ENCODE data around the gene FIS1. TPM values are rescaled to one million over a fixed set of nuclear protein-coding genes. Genes with fewer than 3 reads are reported as not detected.
"Not testable (repeated sequence)": the region's sequence is repeated elsewhere in the genome, so short reads cannot be mapped to it uniquely, and the experiment has no call there.

The FIS1 gene
- total RNA-seq, 1 donor from 2014 or later = 147 TPM

GRCh38 chr7:101258243-101258731, 13.4 kb upstream of the FIS1 start:
- no peaks in the 10 kb centered on the region for H3K4me1 ChIP-seq
- H3K27me3 ChIP-seq = no peaks in the 10 kb centered on the region
- no peak overlapping the region for H3K27ac ChIP-seq
- H3K36me3 ChIP-seq = no peaks in the 10 kb centered on the region
- no peak for TF ChIP-seq CTCF (IDR thresholded peaks at IDR 0.05)
- ATAC-seq = no peak
- H3K9me3 ChIP-seq = no peaks in the 10 kb centered on the region
- no peak overlapping the region for H3K4me3 ChIP-seq
- DNase-seq = no peak
- intact Hi-C loops (cut with DNase I) = no loop called here

- no peak overlapping the region for H3K27ac ChIP-seq
- intact Hi-C loops (cut with DNase I) = no loop called here
- ATAC-seq = no peak
Observed at GRCh38 chr7:101255796-101256195, 10.9 kb upstream of the FIS1 start.

GRCh38 chr7:101253199-101253598, 8.3 kb upstream of the FIS1 start:
- ATAC-seq; H3K36me3 ChIP-seq; H3K9me3 ChIP-seq; DNase-seq; intact Hi-C loops (cut with DNase I); H3K27ac ChIP-seq; H3K27me3 ChIP-seq; H3K4me3 ChIP-seq: not testable (repeated sequence)
- H3K4me1 ChIP-seq = peaks cover 19% of the 10 kb centered on the region

More at GRCh38 chr7:101255796-101256195, 10.9 kb upstream of the FIS1 start:
- no peaks in the 10 kb centered on the region for H3K27me3 ChIP-seq
- peaks cover 8% of the 10 kb centered on the region for H3K4me1 ChIP-seq
- no peaks in the 10 kb centered on the region for H3K36me3 ChIP-seq
- no peak overlapping the region for H3K4me3 ChIP-seq
- no peaks in the 10 kb centered on the region for H3K9me3 ChIP-seq
- no peak for TF ChIP-seq CTCF (IDR thresholded peaks at IDR 0.05)
- no peak for DNase-seq

- peak; percentile 100 for ATAC-seq
- TF ChIP-seq CTCF (IDR thresholded peaks at IDR 0.05) = no peak
- intact Hi-C loops (cut with DNase I) = no loop called here
Observed at GRCh38 chr7:101251871-101252659, 7.2 kb upstream of the FIS1 start.

GRCh38 chr7:101250324-101250723, 5.4 kb upstream of the FIS1 start:
- Histone ChIP-seq H3K27me3 (no peaks in the 10 kb centered on the region), H3K36me3 (peaks cover 8% of the 10 kb centered on the region), H3K9me3 (no peaks in the 10 kb centered on the region), H3K4me1 (peaks cover 19% of the 10 kb centered on the region), H3K4me3 (peak overlapping the region; percentile 8), H3K27ac (no peak overlapping the region)
- ATAC-seq = no peak
- TF ChIP-seq CTCF (IDR thresholded peaks at IDR 0.05) = no peak
- intact Hi-C loops (cut with DNase I) = no loop called here
- DNase-seq = no peak

More at GRCh38 chr7:101251871-101252659, 7.2 kb upstream of the FIS1 start:
- no peaks in the 10 kb centered on the region for H3K27me3 ChIP-seq
- H3K27ac ChIP-seq = peak overlapping the region; percentile 85
- H3K36me3 ChIP-seq = peaks cover 8% of the 10 kb centered on the region
- peak; percentile 99 for DNase-seq
- H3K4me3 ChIP-seq = peak overlapping the region; percentile 98
- H3K9me3 ChIP-seq = no peaks in the 10 kb centered on the region
- H3K4me1 ChIP-seq = peaks cover 19% of the 10 kb centered on the region

- Histone ChIP-seq H3K4me1 (peaks cover 26% of the 10 kb centered on the region), H3K36me3 (peaks cover 8% of the 10 kb centered on the region), H3K27ac (no peak overlapping the region), H3K27me3 (no peaks in the 10 kb centered on the region), H3K9me3 (no peaks in the 10 kb centered on the region), H3K4me3 (no peak overlapping the region)
- ATAC-seq (no peak), DNase-seq (no peak)
- intact Hi-C loops (cut with DNase I) = no loop called here
- TF ChIP-seq CTCF (IDR thresholded peaks at IDR 0.05) = no peak
Observed at GRCh38 chr7:101248276-101248675, 3.4 kb upstream of the FIS1 start.
